Fibroblast of skin of left quadriceps (primary cell): Measurements from ENCODE around the gene RIOK3.
"Not testable (repeated sequence)": the region's sequence is repeated elsewhere in the genome, so short reads cannot be mapped to it uniquely, and the experiment has no call there.

ENCODE experiments used
- DNase-seq, 2 experiments: peaks; one replicate each; pipeline ENCODE4 v3.0.0-alpha.2; 2013; ENCODE audit warnings: low read depth in 2 of 2

Gene RIOK3

GRCh38 chr18:23498117-23498516, 45.0 kb downstream of the RIOK3 start:
- no peak for DNase-seq

- DNase-seq = peak; percentile 37 to 43
These were observed 45.8 kb downstream of the RIOK3 start for GRCh38 chr18:23498877-23499276.

- DNase-seq = no peak
These were observed 46.2 kb downstream of the RIOK3 start for GRCh38 chr18:23499291-23499781.

- no peak for DNase-seq
These were observed 48.5 kb downstream of the RIOK3 start for GRCh38 chr18:23501626-23502025.

- no peak for DNase-seq
These were observed 49.5 kb downstream of the RIOK3 start for GRCh38 chr18:23502516-23503037.

GRCh38 chr18:23503038-23503962, 50.2 kb downstream of the RIOK3 start, which contains the start of gene RMC1:
RMC1 (plus strand) TSS chr18:23503511; CDS start chr18:23503619, 108 bp downstream.
- peak; percentile 79 for DNase-seq

GRCh38 chr18:23503963-23504344, 50.9 kb downstream of the RIOK3 start:
- no peak for DNase-seq

GRCh38 chr18:23504720-23505119, 51.6 kb downstream of the RIOK3 start:
- no peak for DNase-seq

GRCh38 chr18:23506393-23506792, 53.3 kb downstream of the RIOK3 start:
- no peak for DNase-seq

- DNase-seq = not testable (repeated sequence)
These were observed 57.8 kb downstream of the RIOK3 start for GRCh38 chr18:23510923-23511322.

- DNase-seq = not testable (repeated sequence)
These were observed 59.1 kb downstream of the RIOK3 start for GRCh38 chr18:23512216-23512615.

- DNase-seq = no peak
These were observed 59.6 kb downstream of the RIOK3 start for GRCh38 chr18:23512641-23513040.

GRCh38 chr18:23515911-23516546, 62.9 kb downstream of the RIOK3 start:
- DNase-seq = peak; percentile 39 to 52

- DNase-seq = no peak
These were observed 66.6 kb downstream of the RIOK3 start for GRCh38 chr18:23519734-23520133.

GRCh38 chr18:23521271-23521670, 68.2 kb downstream of the RIOK3 start:
- no peak for DNase-seq

- no peak for DNase-seq
These were observed 68.8 kb downstream of the RIOK3 start for GRCh38 chr18:23521907-23522306.

- DNase-seq = peak; percentile 73
These were observed 70.5 kb downstream of the RIOK3 start for GRCh38 chr18:23523429-23524212.

- DNase-seq = no peak
These were observed 71.2 kb downstream of the RIOK3 start for GRCh38 chr18:23524213-23524707.

GRCh38 chr18:23526501-23527063, 73.5 kb downstream of the RIOK3 start:
- DNase-seq = no peak

GRCh38 chr18:23528580-23529472, 75.7 kb downstream of the RIOK3 start:
- no peak for DNase-seq
